ENCODE measurements around the gene PTDSS2.
A peak's percentile ranks its signal among the peaks of the same experiment; 100 is the strongest.

Gene PTDSS2

GRCh38 chr11:533586-534395 is 83.7 kb downstream of the PTDSS2 start:
- DNase-seq, result no peak

- no peak for DNase-seq
Measured at GRCh38 chr11:534396-535209, 84.5 kb downstream of the PTDSS2 start.

- no peak for DNase-seq
Measured at GRCh38 chr11:535210-535518, 85.1 kb downstream of the PTDSS2 start.

- DNase-seq, result peak; percentile 94
Measured at GRCh38 chr11:535519-536454, 85.7 kb downstream of the PTDSS2 start, which contains the start of gene HRAS. TSS of gene HRAS (minus strand) at chr11:535576.

- peak; percentile 79 for DNase-seq
Measured at GRCh38 chr11:536841-537621, 87.0 kb downstream of the PTDSS2 start, which contains the start of gene LRRC56. TSS of gene LRRC56 (plus strand) at chr11:537527. CDS start at chr11:540685, 3,158 bp downstream.

GRCh38 chr11:537622-538430 is 87.7 kb downstream of the PTDSS2 start:
- no peak for DNase-seq

GRCh38 chr11:538431-539051 is 88.5 kb downstream of the PTDSS2 start:
- DNase-seq, result no peak

- no peak for DNase-seq
Measured at GRCh38 chr11:539971-540481, 89.9 kb downstream of the PTDSS2 start.

Measured in inflammatory macrophage treated with lipopolysaccharide for 4 hours (primary cell).